Stimulated activated CD4-positive, alpha-beta T cell treated with anti-CD3 and anti-CD28 coated beads, TNF-alpha, amount 100 ng/mL, for 1 hour (primary cell): ENCODE data around the gene SLC39A7.

Experiments
- DNase-seq, 3 donors: peaks; one replicate each; pipeline ENCODE4 v3.0.0-alpha.2; 2020; ENCODE audit warnings: low read depth in 3 of 3, low spot score in 1 of 3

The SLC39A7 gene

GRCh38 chr6:33204415-33205190, 3.9 kb downstream of the SLC39A7 start, which contains the start of gene HSD17B8:
Gene HSD17B8 (plus strand): TSS chr6:33204655. CDS start chr6:33204669, 14 bp downstream.
- peak; percentile 68 to 84 (median 69) for DNase-seq

- peak in 1 of 3 donors; percentile 27 for DNase-seq
These were observed 4.7 kb downstream of the SLC39A7 start for GRCh38 chr6:33205191-33206026.

DNA sequence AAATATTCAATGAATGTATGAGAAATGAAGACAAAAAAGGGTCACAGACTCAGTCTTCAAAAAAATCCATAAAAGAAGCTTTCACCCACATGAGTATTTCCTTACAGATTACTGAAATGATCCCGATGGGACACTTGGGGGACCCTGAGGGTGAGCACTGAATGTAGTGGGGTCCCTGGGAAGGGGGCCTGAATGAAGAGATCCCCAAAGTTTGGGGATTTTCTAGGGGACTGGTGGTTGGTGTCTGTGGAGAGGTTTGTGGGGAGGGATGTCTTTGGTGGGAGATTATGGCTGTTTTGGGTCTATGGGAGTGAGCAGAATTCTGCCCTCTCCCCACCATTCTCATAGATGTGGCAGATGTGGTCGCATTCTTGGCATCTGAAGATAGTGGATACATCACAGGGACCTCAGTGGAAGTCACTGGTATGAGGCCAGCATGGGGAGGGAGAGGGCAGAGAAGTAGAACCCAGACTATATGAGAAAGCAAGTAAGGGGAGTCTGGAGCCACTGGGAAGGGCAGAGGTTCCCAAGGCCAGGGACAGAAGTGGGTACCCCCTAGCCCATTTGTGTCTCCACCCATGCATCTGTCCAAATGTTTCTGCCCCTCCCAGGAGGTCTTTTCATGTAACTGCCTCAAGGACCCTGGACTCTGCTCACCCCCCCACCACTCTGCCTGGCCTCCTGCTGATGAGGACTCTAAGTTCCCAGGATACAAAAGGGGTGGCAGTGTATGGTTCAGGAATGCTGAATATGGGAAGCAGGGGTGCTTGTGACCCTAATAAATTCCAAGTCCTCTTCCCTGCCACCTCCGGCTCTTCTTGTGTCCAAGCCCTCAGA, 5.6 kb downstream of the SLC39A7 start:
- DNase-seq: no peak

GRCh38 chr6:33206864-33207551, 6.3 kb downstream of the SLC39A7 start:
- DNase-seq: no peak

GRCh38 chr6:33207552-33208090, 7.0 kb downstream of the SLC39A7 start:
- no peak for DNase-seq

DNA sequence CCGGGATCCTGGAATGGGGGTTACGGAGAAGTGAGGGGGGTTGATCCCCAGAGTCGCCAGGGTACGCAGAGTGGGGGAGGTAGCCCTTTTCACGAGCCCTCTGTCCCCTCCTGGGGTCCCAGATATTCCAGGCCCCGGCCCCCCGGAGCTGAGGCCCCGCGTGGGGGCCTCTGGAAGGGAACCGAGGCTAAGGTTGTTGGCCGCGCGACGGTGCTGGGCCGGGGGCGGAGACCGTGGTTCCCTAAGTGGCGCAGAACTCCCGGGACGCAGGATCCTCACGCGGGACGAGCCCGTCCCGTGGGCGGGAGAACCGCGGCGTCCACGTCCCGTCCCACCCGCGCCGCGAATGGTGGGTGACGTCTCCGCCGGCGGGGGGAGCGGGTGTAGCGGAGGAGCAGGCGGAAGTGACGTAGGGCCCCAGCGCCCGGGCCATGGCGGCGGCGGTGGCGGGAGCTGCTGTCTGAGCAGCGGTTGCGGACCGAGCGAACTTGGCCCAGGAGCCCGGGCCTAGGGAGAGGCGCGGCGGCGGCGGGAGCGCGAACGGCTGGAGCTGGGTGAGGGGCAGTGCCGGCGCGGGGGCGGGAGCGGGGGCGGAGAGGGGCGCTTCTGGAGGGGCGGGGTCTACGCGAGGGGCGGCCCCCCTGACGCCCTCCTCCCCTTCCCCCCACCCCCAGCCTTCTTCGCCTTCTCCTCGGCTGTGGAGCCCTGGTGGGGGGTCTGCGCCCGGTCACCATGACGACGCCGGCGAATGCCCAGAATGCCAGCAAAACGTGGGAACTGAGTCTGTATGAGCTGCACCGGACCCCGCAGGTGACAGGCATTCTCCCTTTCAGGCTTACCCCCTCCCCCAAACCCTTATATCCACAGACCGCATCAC, 7.7 kb downstream of the SLC39A7 start, which contains the start of gene RING1:
Gene RING1 (plus strand): TSS at position 410 of the 877 bp plus-strand sequence. CDS start 323 bp downstream, at position 733.
- peak; percentile 65 to 79 (median 72) for DNase-seq

DNA sequence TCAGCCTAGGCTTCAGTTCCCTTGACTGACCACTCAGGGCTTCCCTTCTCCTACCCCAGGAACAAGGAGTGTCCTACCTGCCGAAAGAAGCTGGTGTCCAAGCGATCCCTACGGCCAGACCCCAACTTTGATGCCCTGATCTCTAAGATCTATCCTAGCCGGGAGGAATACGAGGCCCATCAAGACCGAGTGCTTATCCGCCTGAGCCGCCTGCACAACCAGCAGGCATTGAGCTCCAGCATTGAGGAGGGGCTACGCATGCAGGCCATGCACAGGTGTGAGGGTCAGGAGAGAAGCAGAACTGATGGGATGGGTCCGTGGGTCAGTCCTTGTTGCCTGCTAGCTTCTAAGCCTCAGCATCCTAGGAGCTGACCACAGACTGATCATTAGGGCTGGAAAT, 9.2 kb downstream of the SLC39A7 start:
- no peak for DNase-seq

DNA sequence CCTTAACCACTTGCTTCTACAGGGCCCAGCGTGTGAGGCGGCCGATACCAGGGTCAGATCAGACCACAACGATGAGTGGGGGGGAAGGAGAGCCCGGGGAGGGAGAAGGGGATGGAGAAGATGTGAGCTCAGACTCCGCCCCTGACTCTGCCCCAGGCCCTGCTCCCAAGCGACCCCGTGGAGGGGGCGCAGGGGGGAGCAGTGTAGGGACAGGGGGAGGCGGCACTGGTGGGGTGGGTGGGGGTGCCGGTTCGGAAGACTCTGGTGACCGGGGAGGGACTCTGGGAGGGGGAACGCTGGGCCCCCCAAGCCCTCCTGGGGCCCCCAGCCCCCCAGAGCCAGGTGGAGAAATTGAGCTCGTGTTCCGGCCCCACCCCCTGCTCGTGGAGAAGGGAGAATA, 10.5 kb downstream of the SLC39A7 start:
- no peak for DNase-seq

- DNase-seq: no peak
These were observed 11.2 kb downstream of the SLC39A7 start for GRCh38 chr6:33211666-33212422.

- no peak for DNase-seq
These were observed 12.1 kb downstream of the SLC39A7 start for GRCh38 chr6:33212857-33213165.

DNA sequence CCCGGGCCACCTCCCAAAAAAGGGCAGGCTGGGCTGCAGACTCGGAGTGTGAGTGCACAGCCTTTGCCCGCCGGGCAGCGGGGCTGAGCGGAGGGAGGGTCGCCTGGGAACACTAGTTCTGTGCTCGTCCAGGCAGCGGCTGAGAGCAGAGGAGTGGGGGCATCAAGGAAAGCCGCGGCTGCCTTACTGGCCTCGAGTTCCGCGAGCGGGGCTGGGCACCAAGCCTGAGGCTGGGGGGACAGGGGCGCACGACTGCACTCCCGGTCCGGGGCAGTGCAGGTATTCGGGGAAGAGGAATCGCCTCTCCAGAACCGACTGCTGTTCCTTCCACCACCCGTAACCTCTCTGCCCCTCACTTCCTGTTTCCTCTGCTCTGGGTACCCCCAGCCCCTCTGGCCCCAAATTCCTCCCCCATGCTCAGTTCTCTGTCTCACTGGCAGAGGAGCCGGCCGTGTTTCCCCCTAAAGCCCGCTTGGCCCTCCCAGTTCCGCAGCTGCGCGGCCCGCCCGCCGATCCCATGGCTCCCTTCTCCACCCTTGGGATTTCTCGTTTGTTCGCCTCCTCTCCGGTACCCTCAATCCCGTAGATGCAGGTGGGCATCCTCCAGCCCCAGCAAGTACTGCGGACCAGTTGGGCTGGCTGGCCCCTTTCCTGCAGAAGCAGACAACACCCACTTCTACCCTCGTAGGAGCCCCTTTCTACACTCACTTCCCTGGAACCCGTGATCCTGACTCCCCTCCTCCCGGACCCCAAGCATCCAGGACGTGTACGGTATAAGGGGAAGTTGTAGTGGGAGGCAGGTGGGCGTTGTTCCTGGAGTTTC, 12.7 kb downstream of the SLC39A7 start:
- no peak for DNase-seq

GRCh38 chr6:33213989-33214335, 13.3 kb downstream of the SLC39A7 start:
- DNase-seq: no peak

DNA sequence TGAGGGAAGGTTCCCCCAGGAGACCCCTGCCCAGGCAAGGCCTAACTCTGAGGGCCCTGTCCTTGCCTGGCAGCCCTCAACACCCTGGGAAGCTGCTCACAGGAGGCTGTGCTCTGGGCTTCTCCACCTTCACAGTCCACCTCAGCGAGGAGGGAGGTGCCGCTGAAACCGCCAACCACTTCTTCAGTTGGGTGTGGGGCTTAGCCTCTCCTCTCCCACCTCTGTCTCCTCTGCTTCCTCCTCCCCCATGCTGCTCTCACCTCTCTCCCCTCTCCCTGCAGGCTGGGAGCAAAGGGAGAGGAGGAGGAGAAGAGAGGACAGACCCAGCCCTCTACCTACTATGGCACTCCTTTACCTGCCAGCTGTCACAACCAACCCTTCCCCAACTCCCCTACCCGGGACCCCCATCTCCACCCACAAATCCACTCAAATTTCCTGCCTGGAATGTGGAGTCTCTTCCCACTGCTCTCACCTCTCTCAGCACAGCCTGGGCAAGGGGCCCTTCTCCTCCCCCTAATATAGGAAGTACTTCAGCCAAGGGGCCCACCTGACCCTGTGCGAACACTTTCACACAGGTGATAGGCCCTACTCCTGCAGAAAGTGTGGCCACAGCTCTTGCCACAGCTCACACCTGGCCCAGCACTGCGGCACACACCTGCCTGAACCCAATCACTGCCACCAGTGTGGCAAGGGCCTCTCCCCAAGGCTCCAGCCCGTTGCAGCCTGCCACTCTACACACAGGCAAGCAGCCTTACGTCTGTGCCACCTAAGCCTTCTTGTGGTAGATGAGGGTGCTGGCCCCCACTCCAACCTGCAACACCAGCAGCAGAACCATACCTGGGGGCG, 14.8 kb downstream of the SLC39A7 start:
- DNase-seq: no peak

DNA sequence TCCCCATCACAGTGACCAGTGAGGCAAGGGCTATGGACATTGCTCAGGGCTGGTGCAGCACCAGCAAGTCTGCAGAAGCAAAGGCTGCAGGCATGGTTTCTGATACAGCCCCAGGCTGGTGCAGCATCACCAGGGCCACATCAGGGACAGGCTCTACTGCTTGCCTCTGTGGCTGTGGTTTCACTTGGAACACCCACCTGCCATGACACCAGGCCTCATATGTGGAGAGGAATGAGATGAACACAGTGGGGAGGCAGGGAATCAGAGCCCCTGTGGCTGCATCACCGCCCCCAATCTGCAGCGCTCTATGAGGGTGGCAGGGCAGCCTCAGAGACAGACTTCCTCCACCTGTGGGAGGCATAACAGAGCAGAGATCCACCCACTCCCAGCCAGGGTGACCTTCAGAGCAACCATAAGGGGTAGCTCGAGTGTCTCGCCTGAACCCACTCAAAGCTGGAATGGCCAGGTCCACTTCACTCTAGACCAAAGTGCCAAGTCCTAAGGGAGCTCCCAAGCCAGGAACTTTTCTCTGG, 15.5 kb downstream of the SLC39A7 start:
- no peak for DNase-seq

GRCh38 chr6:33217246-33217645, 16.6 kb downstream of the SLC39A7 start:
- no peak for DNase-seq

GRCh38 chr6:33217681-33218080, 17.0 kb downstream of the SLC39A7 start:
- DNase-seq: no peak
